GM19328 (cell line): ENCODE measurements around the gene C10orf90.

Source experiments
- ATAC-seq: cut with Tn5 transposase; IDR thresholded peaks from one replicate; pipeline ENCODE4 v1.9.1; 2021; ENCODE audit warnings: mild to moderate bottlenecking, moderate library complexity; ENCODE audit not compliant: unreplicated experiment

The C10orf90 gene

GRCh38 chr10:126637501-126637900 is 33.0 kb downstream of the C10orf90 start:
- no peak for ATAC-seq

- ATAC-seq, result no peak
Measured at GRCh38 chr10:126634911-126635310, 35.6 kb downstream of the C10orf90 start.

GRCh38 chr10:126634347-126634746 is 36.1 kb downstream of the C10orf90 start:
- ATAC-seq, result no peak

- ATAC-seq, result no peak
Measured at GRCh38 chr10:126632705-126633104, 37.8 kb downstream of the C10orf90 start.

GRCh38 chr10:126629925-126630624 is 40.4 kb downstream of the C10orf90 start:
- no peak for ATAC-seq

- ATAC-seq, result no peak
Measured at GRCh38 chr10:126628746-126629145, 41.7 kb downstream of the C10orf90 start.

- no peak for ATAC-seq
Measured at GRCh38 chr10:126621846-126622245, 48.6 kb downstream of the C10orf90 start.

GRCh38 chr10:126618466-126618865 is 52.0 kb downstream of the C10orf90 start:
- ATAC-seq, result no peak

- ATAC-seq, result no peak
Measured at GRCh38 chr10:126617733-126618132, 52.8 kb downstream of the C10orf90 start.

- ATAC-seq, result no peak
Measured at GRCh38 chr10:126617208-126617607, 53.3 kb downstream of the C10orf90 start.

GRCh38 chr10:126616737-126617136 is 53.8 kb downstream of the C10orf90 start:
- ATAC-seq, result no peak

- no peak for ATAC-seq
Measured at GRCh38 chr10:126611303-126611702, 59.2 kb downstream of the C10orf90 start.

GRCh38 chr10:126609566-126609965 is 60.9 kb downstream of the C10orf90 start:
- ATAC-seq, result no peak

- no peak for ATAC-seq
Measured at GRCh38 chr10:126599949-126600682, 70.4 kb downstream of the C10orf90 start.

GRCh38 chr10:126598009-126598408 is 72.5 kb downstream of the C10orf90 start:
- ATAC-seq, result no peak

- ATAC-seq, result no peak
Measured at GRCh38 chr10:126597211-126597610, 73.3 kb downstream of the C10orf90 start.

GRCh38 chr10:126596472-126597016 is 73.9 kb downstream of the C10orf90 start:
- no peak for ATAC-seq

GRCh38 chr10:126595160-126595559 is 75.3 kb downstream of the C10orf90 start:
- no peak for ATAC-seq

- ATAC-seq, result no peak
Measured at GRCh38 chr10:126593968-126594701, 76.4 kb downstream of the C10orf90 start.

GRCh38 chr10:126592901-126593300 is 77.6 kb downstream of the C10orf90 start:
- no peak for ATAC-seq

GRCh38 chr10:126588024-126588423 is 82.5 kb downstream of the C10orf90 start:
- ATAC-seq, result no peak
